Renal cortex interstitium (tissue), 11 donors: Measurements from ENCODE around the gene CERK. TPM values are rescaled to one million over a fixed set of nuclear protein-coding genes. Genes with fewer than 3 reads are reported as not detected.

ENCODE experiments used
- DNase-seq, 11 donors: peaks; one replicate each; pipeline ENCODE4 v3.0.0-alpha.2; 2013; ENCODE audit warnings: low read depth in 9 of 11, low spot score in 4 of 11; ENCODE audit errors: extremely low read depth in 1 of 11
- polyA plus RNA-seq, 3 donors: library from polyadenylated mRNA; unstranded; fragments of 120-200 nt; gene quantifications; one replicate each; pipeline ENCODE4 v1.2.1, GENCODE V29; 2013; ENCODE audit not compliant: insufficient read length in 3 of 3

The CERK gene
- polyA plus RNA-seq, 3 donors = 47.2 to 56.6 (median 51.0) TPM

GRCh38 chr22:46675938-46676337, 62.1 kb downstream of the CERK start:
- no peak for DNase-seq

DNA sequence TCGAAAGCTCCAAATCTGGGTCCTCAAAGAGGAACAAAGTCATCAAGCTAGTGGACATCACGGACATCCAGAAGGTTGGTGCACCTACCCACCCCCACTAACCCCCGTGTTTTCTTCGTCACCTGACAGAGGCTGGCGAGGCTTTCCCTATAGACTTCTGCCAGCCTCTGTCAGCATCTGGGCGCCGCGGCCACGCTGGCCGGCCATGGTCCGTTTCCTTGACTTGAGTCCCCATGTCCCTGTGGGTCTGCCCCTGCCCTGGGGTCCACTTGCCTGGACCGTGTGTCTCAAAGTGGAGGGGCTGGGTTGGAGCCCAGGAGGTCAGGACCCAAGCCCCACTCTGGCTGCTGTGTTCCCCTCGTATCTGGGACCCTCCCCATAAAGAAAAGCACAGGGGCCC, 62.6 kb downstream of the CERK start:
- DNase-seq = no peak

GRCh38 chr22:46674906-46675305, 63.1 kb downstream of the CERK start:
- no peak for DNase-seq

DNA sequence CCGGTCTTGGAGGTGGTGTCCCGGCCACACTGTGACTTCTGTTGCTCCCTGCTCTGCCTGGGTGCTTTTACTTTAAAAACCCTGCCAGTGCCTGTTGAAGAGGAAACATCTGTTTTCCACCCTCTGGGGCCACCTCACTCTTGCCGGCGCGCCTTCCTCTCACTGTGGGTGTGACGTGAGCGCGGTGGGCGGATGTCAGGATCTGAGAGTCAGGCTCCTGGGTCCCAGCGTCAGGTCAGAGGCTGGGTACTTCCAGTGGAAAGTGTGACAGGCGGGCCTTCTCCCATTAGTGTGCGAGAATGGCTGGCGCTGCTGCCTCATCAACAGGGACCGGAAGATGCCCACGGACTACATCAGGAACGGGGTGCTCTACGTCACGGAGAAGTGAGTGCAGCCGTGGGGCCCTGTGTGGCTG, 63.7 kb downstream of the CERK start:
- no peak for DNase-seq

GRCh38 chr22:46673662-46674236, 64.3 kb downstream of the CERK start:
- DNase-seq = no peak

DNA sequence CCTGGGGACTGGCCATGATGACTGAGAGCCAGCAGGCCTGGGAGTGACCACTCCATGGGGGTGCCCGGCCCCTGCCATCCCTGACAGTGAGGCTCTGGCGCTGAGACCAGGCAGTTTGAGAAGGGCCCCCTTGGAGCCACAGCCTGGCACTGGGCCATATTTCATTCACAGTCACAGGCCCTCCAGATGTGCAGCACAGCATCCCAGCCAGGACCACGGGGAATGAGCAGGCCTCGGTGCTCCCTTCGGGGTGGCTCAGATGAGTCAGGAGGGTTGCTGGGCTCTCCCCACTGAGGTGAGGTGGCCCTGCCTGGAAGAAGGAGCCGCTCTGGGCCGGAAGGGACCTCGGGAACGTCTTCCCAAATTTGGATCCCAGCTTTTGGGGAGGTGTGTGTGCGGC, 64.8 kb downstream of the CERK start:
- DNase-seq = no peak

DNA sequence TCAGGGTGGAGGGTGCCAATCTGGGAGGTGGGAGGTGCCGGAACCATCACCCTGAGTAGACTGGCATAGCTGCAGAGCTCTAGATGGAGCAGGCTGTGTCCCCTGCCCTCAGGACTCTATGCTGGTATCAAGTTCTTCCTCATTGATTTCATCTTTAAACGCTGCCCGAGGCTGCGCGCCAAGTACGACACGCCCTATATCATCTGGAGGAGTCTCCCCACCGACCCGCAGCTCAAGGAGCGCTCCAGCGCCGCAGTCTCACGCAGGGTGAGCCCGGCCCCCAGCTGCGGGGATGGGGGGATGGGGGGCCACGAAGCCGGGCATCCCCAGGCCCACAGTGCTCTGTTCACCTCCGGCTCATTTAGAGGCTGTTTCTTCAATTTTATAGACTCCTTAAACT, 65.3 kb downstream of the CERK start:
- no peak for DNase-seq

DNA sequence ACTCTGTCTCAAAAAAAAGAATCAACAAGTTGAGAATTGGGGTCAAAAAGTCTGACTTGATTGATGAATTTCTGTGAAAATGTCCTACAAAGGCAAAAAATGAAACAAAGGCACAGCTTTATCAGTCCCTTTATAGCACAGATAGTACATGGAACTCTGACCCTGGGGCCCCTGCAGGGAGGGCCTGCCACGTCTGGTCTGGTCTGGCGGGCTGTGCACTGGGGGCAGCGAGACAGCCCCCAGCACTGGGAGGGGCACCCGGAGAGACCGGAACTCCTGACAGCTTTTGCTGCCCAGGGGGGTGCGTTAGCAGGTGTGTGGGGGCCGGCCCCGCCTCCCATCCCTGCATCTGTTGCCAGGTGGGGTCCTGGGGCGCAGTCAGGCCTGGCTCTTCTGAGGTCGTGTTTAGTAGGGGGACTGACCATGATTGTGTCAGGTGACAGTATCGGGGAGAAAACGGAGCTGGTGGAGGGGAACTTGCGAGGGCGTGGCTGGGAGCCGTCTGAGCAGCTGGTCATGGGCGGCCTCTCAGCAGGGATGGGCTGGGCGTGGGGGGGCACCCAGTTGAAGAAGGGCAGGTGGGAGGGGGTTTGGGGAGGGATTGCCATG, 66.1 kb downstream of the CERK start:
- DNase-seq = no peak

DNA sequence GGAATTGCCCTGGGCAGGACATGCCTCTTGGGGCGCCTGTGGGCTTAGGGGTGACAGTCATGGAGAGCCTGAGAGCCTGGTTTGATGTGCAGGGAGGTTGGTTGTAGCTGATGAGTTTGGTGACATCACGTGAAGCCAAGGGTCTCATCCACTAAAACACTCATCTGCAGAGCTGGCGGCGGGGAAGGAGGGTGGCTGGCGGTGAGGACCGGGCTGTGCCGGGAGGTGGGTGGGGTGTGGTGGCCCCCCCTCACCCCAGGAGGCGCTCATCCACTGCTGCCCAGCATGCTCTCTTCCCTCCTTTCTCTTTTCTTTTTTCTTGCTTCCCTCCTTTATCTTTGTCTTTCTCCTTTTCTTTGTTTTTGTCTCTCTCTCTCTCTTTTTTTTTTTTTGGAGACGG, 68.9 kb downstream of the CERK start:
- DNase-seq = no peak

DNA sequence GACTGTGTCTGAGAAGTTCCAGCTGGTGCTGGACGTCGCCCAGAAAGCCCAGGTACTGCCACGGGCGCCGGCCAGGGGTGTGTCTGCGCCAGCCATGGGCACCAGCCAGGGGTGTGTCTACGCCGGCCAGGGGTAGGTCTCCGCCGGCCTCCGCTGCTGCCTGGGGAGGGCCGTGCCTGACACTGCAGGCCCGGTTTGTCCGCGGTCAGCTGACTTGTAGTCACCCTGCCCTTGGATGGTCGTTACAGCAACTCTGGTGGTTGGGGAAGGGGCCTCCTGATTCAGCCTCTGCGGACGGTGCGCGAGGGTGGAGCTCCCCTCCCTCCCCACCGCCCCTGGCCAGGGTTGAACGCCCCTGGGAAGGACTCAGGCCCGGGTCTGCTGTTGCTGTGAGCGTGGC, 69.9 kb downstream of the CERK start:
- DNase-seq = no peak

GRCh38 chr22:46667245-46667623, 70.8 kb downstream of the CERK start:
- DNase-seq = no peak

DNA sequence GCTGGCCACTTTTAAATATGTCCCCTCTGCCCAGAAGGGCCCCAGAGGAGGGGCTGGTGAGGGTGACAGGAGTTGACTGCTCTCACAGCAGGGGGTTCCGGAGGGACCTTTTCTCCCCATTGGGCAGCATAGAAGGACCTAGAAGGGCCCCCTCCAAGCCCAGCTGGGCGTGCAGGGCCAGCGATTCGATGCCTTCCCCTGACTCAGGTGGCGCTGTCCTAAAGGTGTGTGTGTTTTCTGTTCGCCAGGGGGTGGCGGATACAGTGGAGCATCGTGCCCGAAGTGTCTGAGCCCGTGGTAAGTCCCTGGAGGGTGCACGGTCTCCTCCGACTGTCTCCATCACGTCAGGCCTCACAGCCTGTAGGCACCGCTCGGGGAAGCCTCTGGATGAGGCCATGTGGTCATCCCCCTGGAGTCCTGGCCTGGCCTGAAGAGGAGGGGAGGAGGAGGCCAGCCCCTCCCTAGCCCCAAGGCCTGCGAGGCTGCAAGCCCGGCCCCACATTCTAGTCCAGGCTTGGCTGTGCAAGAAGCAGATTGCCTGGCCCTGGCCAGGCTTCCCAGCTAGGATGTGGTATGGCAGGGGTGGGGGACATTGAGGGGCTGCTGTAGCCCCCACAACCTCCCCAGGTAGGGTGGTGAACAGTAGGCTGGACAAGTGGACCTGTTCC, 71.3 kb downstream of the CERK start:
- no peak for DNase-seq

DNA sequence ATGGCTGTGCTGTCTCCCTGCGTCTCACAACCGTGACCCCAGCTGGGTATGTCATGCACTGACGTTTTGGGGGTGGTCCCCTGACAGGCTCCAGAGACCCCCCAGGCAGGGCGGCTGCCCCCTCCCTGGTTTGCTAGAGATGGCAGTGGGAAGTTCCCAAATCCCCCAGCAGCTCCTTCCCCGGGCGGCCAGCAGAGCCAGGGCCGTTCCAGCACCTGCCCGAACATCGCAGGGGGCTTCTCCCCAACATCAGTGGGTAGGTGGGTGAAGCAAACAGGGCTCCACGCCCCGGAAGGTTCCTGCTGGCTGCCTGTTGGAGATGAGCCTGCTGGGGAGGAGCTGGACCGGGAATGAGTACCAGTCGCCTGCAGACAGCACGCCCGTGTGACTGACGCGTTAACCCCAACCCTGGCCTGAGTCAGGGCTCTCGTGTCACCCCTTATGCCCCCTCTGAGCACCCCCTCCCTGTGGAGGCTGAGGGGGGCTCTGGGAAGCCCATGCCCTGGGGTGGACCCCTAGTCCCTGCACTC, 72.2 kb downstream of the CERK start:
- DNase-seq = no peak

GRCh38 chr22:46665151-46665695, 72.8 kb downstream of the CERK start:
- no peak for DNase-seq

- no peak for DNase-seq
These were observed 73.7 kb downstream of the CERK start for GRCh38 chr22:46664301-46664855.

DNA sequence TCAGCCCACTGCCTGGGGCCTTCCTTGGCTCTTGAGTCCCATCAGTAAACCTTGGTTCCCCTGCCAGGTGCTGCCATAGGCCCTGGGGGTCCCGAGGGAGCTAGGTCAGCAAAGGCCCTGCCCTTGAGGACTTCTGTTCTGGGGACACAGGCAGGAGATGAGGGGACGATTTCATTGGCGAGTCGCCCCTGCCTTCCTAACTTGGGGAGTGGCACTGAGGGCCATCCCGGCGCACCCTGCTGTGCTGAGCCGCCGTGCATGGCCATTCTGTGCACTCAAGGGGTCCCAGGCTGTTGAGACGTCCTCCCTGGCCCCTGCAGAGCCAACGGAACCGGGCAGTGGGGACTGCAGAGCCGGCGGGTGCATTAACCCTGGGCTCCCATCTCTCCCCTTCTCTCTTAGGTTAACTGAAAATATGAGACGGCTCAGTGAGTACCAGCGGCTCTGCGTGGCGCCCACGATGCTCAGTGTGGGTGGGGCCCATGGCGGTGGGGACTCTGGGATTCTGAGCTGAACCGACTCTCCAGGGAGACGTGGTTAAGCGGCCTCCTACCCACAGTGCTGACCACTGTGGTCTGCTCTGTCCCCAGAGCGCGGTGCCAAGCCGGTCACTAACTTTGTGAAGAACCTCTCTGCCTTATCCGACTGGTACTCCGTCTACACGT, 74.5 kb downstream of the CERK start:
- DNase-seq = no peak

DNA sequence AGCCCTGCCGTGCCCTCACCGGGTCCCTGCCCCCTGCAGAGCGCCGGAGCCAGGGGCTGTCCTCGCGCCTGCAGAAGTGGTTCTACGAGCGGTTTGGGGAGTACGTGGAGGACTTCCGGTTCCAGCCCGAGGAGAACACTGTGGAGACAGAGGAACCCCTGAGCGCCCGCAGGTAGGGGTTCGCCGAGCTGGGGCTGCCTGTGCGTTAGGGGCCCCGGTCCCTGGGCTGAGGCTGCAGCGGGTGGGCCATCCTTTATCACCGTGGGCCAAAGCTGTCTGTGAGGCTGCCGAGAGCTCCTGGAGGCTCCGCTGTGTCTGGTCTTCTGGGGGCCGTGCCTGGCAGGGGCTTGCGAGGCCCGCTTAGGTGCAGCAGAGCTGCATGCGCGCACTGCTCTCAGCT, 75.1 kb downstream of the CERK start:
- DNase-seq = no peak

- DNase-seq = no peak
These were observed 75.8 kb downstream of the CERK start for GRCh38 chr22:46662226-46662625.

GRCh38 chr22:46661221-46661851, 76.7 kb downstream of the CERK start:
- no peak for DNase-seq
